ENCODE data around the gene RADIL. TPM values are rescaled to one million over a fixed set of nuclear protein-coding genes. Genes with fewer than 3 reads are reported as not detected.

Gene RADIL
- total and polyA plus RNA-seq, 9 of the 15 experiments (the other 6 are each of a cell fraction or from before 2014, with no cell fraction given), result 0.06 to 8.1 (median 1.9) TPM; not detected in 1

- no peak for TF ChIP-seq GTF2E2 (tag; IDR thresholded peaks at IDR 0.05)
- no peak for TF ChIP-seq TAF7 (tag; IDR thresholded peaks at IDR 0.05)
- no peak for TF ChIP-seq CSDE1 (IDR thresholded peaks at IDR 0.05)
- TF ChIP-seq FOXJ3 (CRISPR knock-in tag; IDR thresholded peaks at IDR 0.05), result no peak
- TF ChIP-seq ZNF77 (CRISPR knock-in tag; IDR thresholded peaks at IDR 0.05), result no peak
- TF ChIP-seq BCL6 (CRISPR knock-in tag; IDR thresholded peaks at IDR 0.05), result no peak
- no peak for TF ChIP-seq ZFP36 (IDR thresholded peaks at IDR 0.05; ENCODE audit: low read depth, low read length, partially characterized antibody)
- TF ChIP-seq NFRKB (IDR thresholded peaks at IDR 0.05; ENCODE audit: low read depth), result no peak
Measured at GRCh38 chr7:4814433-4814832, 69.1 kb downstream of the RADIL start (continued).

GRCh38 chr7:4809666-4810065, 73.8 kb downstream of the RADIL start:
- H3K4me1 ChIP-seq (replicated peaks in 1 of 2; ENCODE audit: control insufficient read depth in 2 of 2, insufficient read depth in 2 of 2, low read length in 2 of 2), result peaks cover 0 to 12% of the 10 kb centered on the region in 2 experiments; a peak in 2 of 5 replicates
- 0 out of 2 replicates have a peak, but pooled peaks cover 8% of the 10 kb centered on the region for H4K20me1 ChIP-seq (replicated peaks; ENCODE audit: control insufficient read depth, insufficient read depth, low read length)
- ChIA-PET POLR2A (interaction anchor here (0.5 to 0.6 kb wide), 2 partner anchors 43 to 62 kb away, joined by 3 to 4 read pairs; no protein-coding TSS in a partner anchor), CTCF (ENCODE audit: low intra/inter-chr PET ratio) (no interaction called here)
- no peak overlapping the region for H3K27ac ChIP-seq (ENCODE audit: extremely low read depth, low read depth, low read length)
- in situ Hi-C loops (cut with MboI), result no loop called here
- FAIRE-seq (no peak), ATAC-seq (no peak), DNase-seq (ENCODE audit: extremely low read depth in 1 of 4, low spot score in 3 of 4) (no peak)
- intact Hi-C loops (cut with micrococcal nuclease), result no loop called here
- no peak overlapping the region for H3K4me2 ChIP-seq (ENCODE audit: insufficient read depth, low read length)
- no TSS peak for BruUV-seq (replicated peaks)
- H3K79me2 ChIP-seq (ENCODE audit: control insufficient read depth, insufficient read depth, low read length), result no peaks in the 10 kb centered on the region
- H3K4me3 ChIP-seq, result no peak overlapping the region
- no peaks in the 10 kb centered on the region for H3K9me1 ChIP-seq (ENCODE audit: control insufficient read depth, insufficient read depth, low read length)
- no peak overlapping the region for H2AFZ ChIP-seq (ENCODE audit: low read depth, low read length)
- 81% methylated on average over 14 of the region's 14 CpGs for WGBS (ENCODE audit: insufficient coverage, low coverage, missing lambda C conversion rate)
- no peaks in the 10 kb centered on the region for H3K9me3 ChIP-seq (replicated peaks; ENCODE audit: control insufficient read depth, insufficient read depth, low read depth, low read length)
- no peaks in the 10 kb centered on the region for H3K36me3 ChIP-seq (ENCODE audit: control insufficient read depth, insufficient read depth, low read length)
- H3K9ac ChIP-seq (ENCODE audit: insufficient read depth in 1 of 2, low read depth in 2 of 2, low read length in 2 of 2), result no peak overlapping the region
- H3K27me3 ChIP-seq (ENCODE audit: control insufficient read depth in 2 of 2, insufficient read depth in 2 of 2, low read length in 2 of 2), result peaks cover 0 to 4% of the 10 kb centered on the region in 2 experiments; a peak in 2 of 5 replicates
- no peak for TF ChIP-seq PHB2 (IDR thresholded peaks at IDR 0.05; ENCODE audit: low read depth)
- TF ChIP-seq CHD4 (IDR thresholded peaks at IDR 0.05; ENCODE audit: insufficient read depth, insufficient replicate concordance, low read depth, low read length, poor library complexity, severe bottlenecking), result no peak
- TF ChIP-seq ZNF121 (CRISPR knock-in tag; conservative IDR thresholded peaks at IDR 0.05), result no peak
- TF ChIP-seq ZC3H11A (IDR thresholded peaks at IDR 0.05; ENCODE audit: low read depth, low read length), result no peak
- TF ChIP-seq ZNF280B (CRISPR knock-in tag; IDR thresholded peaks at IDR 0.05), result no peak
- TF ChIP-seq ZBTB43 (CRISPR knock-in tag; IDR thresholded peaks at IDR 0.05), result no peak
- TF ChIP-seq ZNF184 (CRISPR knock-in tag; IDR thresholded peaks at IDR 0.05), result no peak
- TF ChIP-seq ZNF384 (IDR thresholded peaks at IDR 0.05; ENCODE audit: low read depth, low read length), result no peak
- TF ChIP-seq HDAC3 (IDR thresholded peaks at IDR 0.05; ENCODE audit: borderline replicate concordance, partially characterized antibody), result no peak
- TF ChIP-seq THAP12 (CRISPR knock-in tag; IDR thresholded peaks at IDR 0.05), result no peak
